ENCODE measurements around the gene CCDC82.

Gene CCDC82

GRCh38 chr11:96358321-96358720 is 31.4 kb downstream of the CCDC82 start:
- DNase-seq = no peak

DNA sequence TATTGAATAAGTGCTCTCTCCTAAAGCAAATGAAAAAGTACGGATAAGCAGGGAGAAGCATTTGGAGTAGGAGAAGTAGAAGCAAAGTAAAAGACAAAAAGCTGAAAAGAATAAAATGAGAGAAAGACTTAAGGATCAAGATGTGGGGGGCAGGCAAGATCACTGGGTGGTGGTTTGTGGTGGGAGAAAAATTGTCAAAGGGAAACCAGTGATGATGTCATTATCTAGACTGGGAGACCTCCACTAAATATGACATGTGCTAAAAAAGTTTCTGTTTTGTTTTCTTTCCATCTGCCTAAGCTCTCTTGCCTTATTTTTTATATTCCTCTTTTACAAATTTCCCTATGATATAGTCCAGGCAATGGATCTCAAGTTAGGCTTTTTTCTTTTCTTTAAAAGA is 31.9 kb downstream of the CCDC82 start:
- peak; percentile 47 for DNase-seq

DNA sequence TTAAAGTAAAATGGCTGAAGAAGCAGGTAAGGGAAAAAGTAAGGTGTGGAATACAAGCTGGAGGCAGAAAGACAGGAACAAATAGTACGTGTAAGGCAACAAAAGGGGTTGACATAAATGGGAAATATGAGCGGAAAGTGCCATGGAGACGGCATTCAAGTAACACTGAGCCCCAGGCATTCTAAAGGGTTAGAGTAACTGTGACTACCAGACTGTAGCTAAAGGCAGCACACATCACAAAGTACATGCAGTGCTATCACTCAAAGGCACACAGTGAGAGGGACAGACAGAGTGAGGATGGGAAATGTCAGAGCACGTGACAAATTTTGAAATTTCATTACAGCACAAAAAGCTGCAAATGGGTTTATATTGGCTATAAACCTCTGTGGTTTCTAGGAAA is 32.9 kb downstream of the CCDC82 start:
- DNase-seq = no peak

DNA sequence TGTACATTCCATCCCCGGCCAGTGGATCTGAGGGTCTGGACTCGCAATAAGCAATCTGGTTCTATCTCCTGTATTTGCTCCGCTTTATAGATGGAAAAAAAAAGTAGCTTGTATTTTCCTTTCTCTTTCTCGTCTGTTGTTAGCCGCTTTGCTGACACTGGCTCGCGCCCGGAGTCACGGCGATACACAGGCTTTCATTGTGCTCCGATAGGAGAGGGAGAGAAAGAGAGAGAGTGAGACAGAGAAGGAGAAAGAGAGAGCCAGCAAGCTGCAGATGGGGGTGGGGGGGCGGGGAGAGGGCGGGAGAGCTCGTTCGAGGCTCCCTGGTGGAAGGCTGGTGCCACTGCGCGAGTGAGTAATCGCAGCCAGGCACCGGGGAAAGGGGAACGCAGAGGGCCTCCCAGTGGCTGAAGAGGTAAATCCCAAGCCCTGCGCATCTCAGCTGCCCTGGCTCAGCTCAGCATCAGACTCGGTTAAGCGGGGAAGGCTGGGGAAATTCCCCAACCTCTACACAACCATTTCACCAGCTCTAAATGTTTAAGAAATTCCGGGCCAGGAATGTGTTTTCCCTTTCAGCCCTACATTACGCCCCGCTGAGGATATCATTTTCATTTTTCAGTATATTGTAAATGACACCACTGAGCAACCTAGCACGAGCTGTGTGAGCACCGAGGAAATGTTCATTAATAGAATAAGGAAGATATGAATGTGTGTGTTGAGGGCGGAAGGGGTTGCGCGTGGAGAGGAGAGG is 46.6 kb downstream of the CCDC82 start, which contains the start of gene MAML2:
Gene MAML2, minus strand, starts transcription at position 235 of the 751 bp plus-strand sequence. CDS start 1,300 bp downstream, outside the sequence.
- DNase-seq = peak; percentile 96

GRCh38 chr11:96342014-96342960 is 47.4 kb downstream of the CCDC82 start:
- no peak for DNase-seq

GRCh38 chr11:96341211-96342013 is 48.3 kb downstream of the CCDC82 start:
- DNase-seq = peak; percentile 75

DNA sequence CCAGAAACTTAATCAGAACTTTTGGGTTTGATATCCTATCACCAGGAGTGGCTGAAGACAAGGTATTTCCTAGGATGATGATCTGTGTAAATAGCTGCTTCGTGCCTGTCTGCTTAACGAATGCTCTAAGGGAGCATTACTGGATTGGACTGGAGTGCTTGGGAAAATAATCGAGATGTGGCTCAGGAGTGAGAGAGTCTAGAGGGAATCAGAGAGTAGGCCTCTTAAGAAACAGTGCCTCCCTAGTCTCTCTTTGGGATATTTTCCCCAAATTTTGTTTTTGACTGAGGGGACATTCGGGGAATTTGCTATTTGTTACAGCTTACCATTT is 49.2 kb downstream of the CCDC82 start:
- no peak for DNase-seq

GRCh38 chr11:96339706-96340554 is 49.8 kb downstream of the CCDC82 start:
- DNase-seq = no peak

DNA sequence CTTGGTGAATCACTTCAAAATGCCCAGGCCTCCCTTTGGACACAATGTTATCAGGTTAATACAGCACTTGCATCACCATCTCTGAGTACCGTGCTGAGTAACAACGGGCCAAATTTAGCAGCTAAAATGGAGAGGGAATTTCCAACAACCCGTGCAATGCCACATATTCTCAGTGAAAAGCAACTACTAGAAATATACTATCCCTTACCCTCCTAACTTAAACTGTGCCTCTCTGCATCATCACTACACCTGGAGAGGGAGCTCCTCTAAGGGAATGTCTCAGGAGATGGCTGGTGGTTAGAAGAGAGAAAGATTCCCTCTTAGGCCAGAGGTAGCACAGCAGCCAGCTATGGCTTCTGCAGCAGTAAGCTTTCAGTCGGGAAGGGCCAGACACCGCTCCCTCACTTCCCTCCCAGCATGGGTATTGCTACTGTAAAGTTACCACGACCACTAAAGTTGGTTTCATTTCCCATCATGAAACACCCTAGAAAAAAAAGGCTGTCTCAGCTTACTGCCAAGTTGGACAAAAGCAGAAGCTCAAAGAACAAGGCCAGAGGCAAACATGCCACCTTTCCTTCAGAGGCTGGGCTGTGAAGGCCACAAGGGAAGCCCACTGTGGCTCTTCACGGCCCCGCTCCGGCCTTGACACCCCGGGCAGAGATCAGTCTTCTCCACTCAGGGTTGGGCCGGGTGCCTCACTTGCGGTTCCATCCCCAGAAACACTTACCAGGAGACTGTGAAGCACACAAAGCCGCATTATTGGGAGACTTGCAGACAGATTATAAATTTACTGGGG is 50.6 kb downstream of the CCDC82 start:
- peak; percentile 84 for DNase-seq

DNA sequence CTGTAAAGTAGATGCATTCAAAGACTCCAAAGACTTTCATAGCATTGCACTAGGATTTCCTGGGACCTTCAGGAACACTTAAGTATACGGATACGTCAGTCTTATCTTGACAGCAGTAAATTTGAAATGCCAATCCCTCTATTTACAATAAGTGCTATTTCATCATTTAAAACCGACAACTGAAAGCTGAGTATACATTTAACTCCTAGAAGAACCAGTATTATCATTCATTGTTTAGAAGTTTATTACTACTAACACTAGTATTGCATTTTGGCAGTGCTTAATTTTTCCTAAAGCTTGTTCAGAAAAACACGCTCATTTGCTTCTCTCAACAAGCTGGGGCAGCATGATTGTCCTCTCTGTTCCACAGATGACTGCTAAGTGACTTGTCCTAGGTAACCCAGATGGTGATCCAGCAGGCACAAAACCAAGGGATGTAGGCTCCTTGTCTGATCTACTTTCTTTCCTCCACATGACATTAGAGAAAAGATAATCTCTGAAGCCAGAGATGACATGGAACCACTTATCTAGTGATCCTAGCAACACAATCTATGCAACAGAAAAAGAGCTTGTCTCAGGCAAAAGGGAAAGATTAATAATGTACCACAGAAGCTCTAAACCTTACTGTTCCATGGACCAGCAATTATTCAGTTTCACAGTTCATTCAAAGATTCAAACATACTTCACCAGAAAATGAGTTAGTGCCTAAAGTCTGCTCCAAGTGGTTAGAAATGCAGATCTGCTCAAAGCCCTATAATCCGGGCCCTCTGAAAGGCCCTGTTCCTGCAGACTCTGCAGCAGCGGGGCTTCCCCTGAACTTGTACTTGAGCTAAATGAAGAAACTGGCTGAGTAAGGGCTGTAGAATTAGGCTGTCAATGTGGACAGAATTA is 51.9 kb downstream of the CCDC82 start:
- peak; percentile 72 for DNase-seq

DNA sequence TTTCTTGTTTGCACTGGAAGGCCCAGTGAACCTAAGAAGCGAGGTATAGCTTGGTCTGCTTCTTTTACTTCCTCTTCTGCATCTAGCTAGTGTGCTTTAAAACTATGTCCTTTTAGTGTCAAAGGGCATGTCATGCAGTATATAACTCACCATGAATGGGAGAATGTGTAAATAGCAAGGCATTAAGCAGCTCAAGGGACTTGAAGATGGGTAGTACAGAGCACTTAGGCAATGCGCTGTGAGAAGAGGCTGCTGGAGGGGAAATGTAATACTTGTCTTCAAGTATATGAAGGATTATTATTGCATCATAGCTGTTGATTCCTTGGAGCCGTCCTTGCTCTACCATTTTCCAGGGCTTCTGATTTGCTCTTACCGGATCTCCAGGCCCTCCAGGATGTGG is 54.3 kb downstream of the CCDC82 start:
- no peak for DNase-seq

DNA sequence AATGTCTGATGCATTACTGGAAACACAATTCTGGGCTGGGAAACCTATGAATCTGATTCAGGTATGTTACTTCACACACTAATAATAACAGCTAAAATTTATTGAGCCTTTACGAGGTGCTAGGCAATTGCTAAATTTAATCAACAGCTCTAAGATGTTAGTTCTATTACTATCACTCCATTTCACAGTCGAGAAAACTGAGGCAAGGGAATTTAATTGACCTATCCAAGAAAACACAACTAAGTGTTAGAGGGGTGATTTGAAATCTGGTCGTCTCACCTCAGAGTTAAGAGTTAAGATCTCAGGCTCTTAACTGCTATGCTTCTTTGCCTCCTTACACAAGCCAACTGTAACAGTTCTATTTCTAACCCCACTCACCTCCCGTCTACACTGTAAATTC is 55.5 kb downstream of the CCDC82 start:
- DNase-seq = no peak

DNA sequence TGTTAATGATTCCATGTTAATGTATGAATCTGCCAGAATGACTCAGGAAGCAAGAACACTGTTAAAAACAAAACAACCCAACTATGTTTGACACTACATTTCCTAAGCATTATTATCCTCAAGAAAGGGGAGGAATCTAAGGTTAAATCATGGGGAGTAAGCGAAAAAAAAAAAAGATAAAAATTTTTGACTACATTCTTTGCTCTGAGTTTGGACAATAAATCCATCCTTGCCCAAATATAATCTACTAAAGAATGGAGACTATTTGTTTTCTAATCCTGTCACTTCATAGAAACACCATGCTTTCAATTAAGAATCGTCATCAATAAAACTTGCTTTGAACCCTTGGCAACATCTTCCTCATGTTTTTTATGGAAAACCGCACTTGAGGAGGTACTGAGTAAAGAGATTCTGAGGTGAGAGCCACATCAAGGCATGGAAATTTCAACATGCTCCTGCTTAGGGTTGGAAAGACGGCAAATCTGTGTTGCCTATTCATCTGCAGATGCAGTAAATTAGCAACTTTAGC is 56.5 kb downstream of the CCDC82 start:
- DNase-seq = no peak

GRCh38 chr11:96332126-96332771 is 57.5 kb downstream of the CCDC82 start:
- DNase-seq = no peak

DNA sequence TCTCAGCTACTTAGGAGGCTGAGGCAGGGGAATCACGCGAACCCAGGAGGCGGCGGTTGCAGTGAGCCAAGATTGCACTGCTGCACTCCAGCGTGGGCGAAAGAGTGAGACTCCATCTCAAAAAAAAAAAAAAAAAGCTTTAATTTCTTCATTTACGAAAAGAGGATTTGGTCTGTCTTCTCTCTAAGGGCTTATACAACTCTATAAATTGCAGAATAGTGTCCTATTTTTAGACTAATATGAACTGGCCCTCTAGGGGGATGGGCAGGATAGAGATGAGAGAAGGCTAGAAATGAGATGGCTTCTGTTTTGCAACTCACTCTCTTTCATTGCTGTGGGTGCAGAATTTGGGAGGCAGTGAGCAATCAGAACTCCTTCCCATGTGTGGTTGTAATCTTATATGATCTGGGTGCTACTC is 58.0 kb downstream of the CCDC82 start:
- DNase-seq = peak; percentile 52

GRCh38 chr11:96330511-96330859 is 59.2 kb downstream of the CCDC82 start:
- DNase-seq = no peak

DNA sequence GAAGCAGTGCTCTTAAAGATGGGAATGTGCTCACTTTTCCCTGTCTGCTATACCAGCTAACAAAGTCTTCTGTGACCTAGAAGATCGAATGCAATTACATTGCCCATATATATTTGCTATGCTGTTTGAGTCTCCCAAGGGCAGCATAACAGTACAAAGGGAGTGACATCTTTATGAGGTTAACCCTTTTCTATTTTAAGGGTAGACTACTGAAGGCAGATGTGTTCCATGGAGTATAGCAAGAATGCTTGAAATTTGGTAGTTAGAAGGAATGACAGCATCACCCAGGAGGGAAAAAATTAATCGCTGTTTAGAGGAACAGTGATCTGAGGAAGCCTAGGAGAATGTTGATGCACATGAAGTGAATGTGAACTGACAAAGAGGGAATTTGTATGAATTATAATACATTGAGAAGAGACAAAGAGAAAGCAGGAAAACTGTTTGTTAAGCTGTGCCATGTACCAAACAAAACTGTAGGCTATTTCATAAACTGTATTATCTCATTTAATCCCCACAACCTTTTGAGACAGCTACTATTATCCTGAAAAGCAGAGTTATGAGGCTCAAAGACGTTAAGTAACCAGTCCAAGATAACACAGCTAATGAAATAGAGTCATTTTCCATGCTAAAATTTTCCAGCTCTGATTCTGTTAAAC is 59.7 kb downstream of the CCDC82 start:
- no peak for DNase-seq

DNA sequence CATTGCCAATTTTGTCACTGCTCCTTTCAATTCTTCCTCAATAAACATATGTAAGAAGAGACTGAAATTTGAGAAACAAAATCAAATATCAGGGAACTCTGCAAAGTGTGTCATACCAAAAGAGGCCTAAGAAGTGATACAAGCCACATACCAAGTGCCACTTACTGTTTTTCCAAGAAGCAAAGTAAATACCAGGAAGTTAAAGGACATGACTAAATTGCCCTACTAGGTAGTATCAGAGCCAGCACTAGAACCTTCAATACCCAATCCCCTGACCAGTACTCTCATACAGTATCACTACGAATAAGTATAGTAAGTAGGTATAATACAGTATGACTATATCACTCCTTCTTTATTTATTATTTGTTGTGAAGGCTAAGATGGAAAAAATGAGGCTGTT is 60.3 kb downstream of the CCDC82 start:
- DNase-seq = peak; percentile 58
